ENCODE data around the gene FAM186B. TPM values are rescaled to one million over a fixed set of nuclear protein-coding genes. Genes with fewer than 3 reads are reported as not detected.

Gene FAM186B
- total RNA-seq, 1 experiment from 2014 or later, result 1.3 TPM

- no peaks in the 10 kb centered on the region for H3K9me2 ChIP-seq (ENCODE audit: insufficient read depth)
- H3K36me3 ChIP-seq (ENCODE audit: low read depth), result 0 out of 2 replicates have a peak, but pooled peaks cover 3% of the 10 kb centered on the region
- no TSS peak for BruUV-seq (replicated peaks)
- DNase-seq, result no peak
- ChIA-PET POLR2A (ENCODE audit: unreplicated experiment) (no interaction called here), CTCF (interaction anchor here (0.5 to 3.2 kb wide), 4 partner anchors 11 to 198 kb away, joined by 3 to 15 read pairs (median 4); no protein-coding TSS in a partner anchor)
- no peaks in the 10 kb centered on the region for H4K20me1 ChIP-seq (ENCODE audit: insufficient read depth)
- H3K4me3 ChIP-seq, result no peak overlapping the region
- H2AFZ ChIP-seq, result no peak overlapping the region
- intact Hi-C loops (cut with micrococcal nuclease; ENCODE audit: unreplicated experiment), result no loop called here
- no peaks in the 10 kb centered on the region for H3K4me1 ChIP-seq (replicated peaks; ENCODE audit: insufficient read depth)
- H3K27me3 ChIP-seq (ENCODE audit: insufficient read depth, low read depth), result peaks cover 4% of the 10 kb centered on the region; the same call in 1 of the 2 replicates
- no peaks in the 10 kb centered on the region for H3K9me3 ChIP-seq (ENCODE audit: insufficient read depth, low read depth)
- H3K79me2 ChIP-seq (ENCODE audit: low read depth), result no peaks in the 10 kb centered on the region
- no peaks in the 10 kb centered on the region for H3F3A ChIP-seq (ENCODE audit: insufficient read depth, low read depth)
- TF ChIP-seq, protein P1, sequence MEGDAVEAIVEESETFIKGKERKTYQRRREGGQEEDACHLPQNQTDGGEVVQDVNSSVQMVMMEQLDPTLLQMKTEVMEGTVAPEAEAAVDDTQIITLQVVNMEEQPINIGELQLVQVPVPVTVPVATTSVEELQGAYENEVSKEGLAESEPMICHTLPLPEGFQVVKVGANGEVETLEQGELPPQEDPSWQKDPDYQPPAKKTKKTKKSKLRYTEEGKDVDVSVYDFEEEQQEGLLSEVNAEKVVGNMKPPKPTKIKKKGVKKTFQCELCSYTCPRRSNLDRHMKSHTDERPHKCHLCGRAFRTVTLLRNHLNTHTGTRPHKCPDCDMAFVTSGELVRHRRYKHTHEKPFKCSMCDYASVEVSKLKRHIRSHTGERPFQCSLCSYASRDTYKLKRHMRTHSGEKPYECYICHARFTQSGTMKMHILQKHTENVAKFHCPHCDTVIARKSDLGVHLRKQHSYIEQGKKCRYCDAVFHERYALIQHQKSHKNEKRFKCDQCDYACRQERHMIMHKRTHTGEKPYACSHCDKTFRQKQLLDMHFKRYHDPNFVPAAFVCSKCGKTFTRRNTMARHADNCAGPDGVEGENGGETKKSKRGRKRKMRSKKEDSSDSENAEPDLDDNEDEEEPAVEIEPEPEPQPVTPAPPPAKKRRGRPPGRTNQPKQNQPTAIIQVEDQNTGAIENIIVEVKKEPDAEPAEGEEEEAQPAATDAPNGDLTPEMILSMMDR (conservative IDR thresholded peaks at IDR 0.05), result no peak
- no peak for TF ChIP-seq EZH2 (IDR thresholded peaks at IDR 0.05; ENCODE audit: low read depth)
- H3K4me2 ChIP-seq, result no peak overlapping the region
- H3K27ac ChIP-seq, result no peak overlapping the region
Measured at GRCh38 chr12:49555631-49556390, 49.6 kb downstream of the FAM186B start.

- ChIA-PET POLR2A (ENCODE audit: unreplicated experiment) (no interaction called here), CTCF (interaction anchor here (3.2 kb wide), 1 partner anchor 196 kb away, joined by 15 read pairs; no protein-coding TSS in a partner anchor)
- H3K27me3 ChIP-seq (ENCODE audit: insufficient read depth, low read depth), result peaks cover 4% of the 10 kb centered on the region; the same call in 1 of the 2 replicates
- H3K4me2 ChIP-seq, result no peak overlapping the region
- intact Hi-C loops (cut with micrococcal nuclease; ENCODE audit: unreplicated experiment), result no loop called here
- TF ChIP-seq, protein P1 (conservative IDR thresholded peaks at IDR 0.05), result no peak
- TF ChIP-seq EZH2 (IDR thresholded peaks at IDR 0.05; ENCODE audit: low read depth), result no peak
- H3K4me1 ChIP-seq (replicated peaks; ENCODE audit: insufficient read depth), result no peaks in the 10 kb centered on the region
- no peak overlapping the region for H3K27ac ChIP-seq
- BruUV-seq (replicated peaks), result no TSS peak
- no peaks in the 10 kb centered on the region for H3F3A ChIP-seq (ENCODE audit: insufficient read depth, low read depth)
- H3K36me3 ChIP-seq (ENCODE audit: low read depth), result no peaks in the 10 kb centered on the region
- no peak overlapping the region for H3K4me3 ChIP-seq
- no peak for DNase-seq
- H3K9me3 ChIP-seq (ENCODE audit: insufficient read depth, low read depth), result no peaks in the 10 kb centered on the region
- H2AFZ ChIP-seq, result no peak overlapping the region
- H4K20me1 ChIP-seq (ENCODE audit: insufficient read depth), result no peaks in the 10 kb centered on the region
- H3K79me2 ChIP-seq (ENCODE audit: low read depth), result no peaks in the 10 kb centered on the region
- no peaks in the 10 kb centered on the region for H3K9me2 ChIP-seq (ENCODE audit: insufficient read depth)
Measured at GRCh38 chr12:49554266-49554665, 51.2 kb downstream of the FAM186B start.

DNA sequence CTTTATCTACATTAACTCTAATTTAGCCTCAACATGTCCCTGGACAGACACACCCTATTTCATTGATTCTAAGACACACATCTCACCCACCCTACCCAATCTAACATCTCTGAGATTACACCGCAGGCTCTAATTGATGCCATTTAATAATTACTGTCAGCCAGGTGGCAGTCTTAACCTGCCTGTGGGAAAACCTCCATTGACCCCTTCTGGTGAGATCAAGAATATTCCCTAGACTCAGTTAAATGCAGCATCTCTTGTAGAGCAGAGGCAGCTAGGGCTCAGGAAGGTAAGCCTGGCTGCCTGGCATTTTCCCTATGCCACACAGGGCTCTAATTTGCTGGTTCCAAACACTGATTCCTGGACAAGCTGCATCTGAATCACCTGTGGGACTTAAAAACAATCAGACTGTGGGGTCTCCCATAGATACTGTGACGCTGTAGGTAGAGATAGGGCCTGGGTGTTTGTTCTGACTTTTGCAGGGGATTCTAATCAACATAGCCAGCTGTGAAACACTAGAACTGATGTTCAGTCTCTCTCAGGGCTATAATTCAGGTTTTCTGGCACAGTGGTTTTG, 51.8 kb downstream of the FAM186B start:
- no peak overlapping the region for H3K4me3 ChIP-seq
- no peaks in the 10 kb centered on the region for H3K36me3 ChIP-seq (ENCODE audit: low read depth)
- BruUV-seq (replicated peaks), result no TSS peak
- peak in 1 of 2 experiments; percentile 52 for DNase-seq
- no peak overlapping the region for H3K4me2 ChIP-seq
- H4K20me1 ChIP-seq (ENCODE audit: insufficient read depth), result no peaks in the 10 kb centered on the region
- H3K4me1 ChIP-seq (replicated peaks; ENCODE audit: insufficient read depth), result no peaks in the 10 kb centered on the region
- H3K79me2 ChIP-seq (ENCODE audit: low read depth), result no peaks in the 10 kb centered on the region
- intact Hi-C loops (cut with micrococcal nuclease; ENCODE audit: unreplicated experiment), result loop anchor here (1.0 to 2.0 kb wide), 3 partner anchors 39 to 195 kb away; partner anchors contain the start of gene FMNL3
- TF ChIP-seq, protein P1 (conservative IDR thresholded peaks at IDR 0.05), result peak; percentile 77
- no peak for TF ChIP-seq EZH2 (IDR thresholded peaks at IDR 0.05; ENCODE audit: low read depth)
- H3F3A ChIP-seq (ENCODE audit: insufficient read depth, low read depth), result no peaks in the 10 kb centered on the region
- ChIA-PET CTCF (interaction anchor here (3.2 kb wide), 1 partner anchor 196 kb away, joined by 15 read pairs; no protein-coding TSS in a partner anchor), POLR2A (ENCODE audit: unreplicated experiment) (interaction anchor here (0.6 kb wide), 1 partner anchor 285 kb away, joined by 3 read pairs; no protein-coding TSS in a partner anchor)
- no peaks in the 10 kb centered on the region for H3K9me2 ChIP-seq (ENCODE audit: insufficient read depth)
- peaks cover 4% of the 10 kb centered on the region; the same call in 1 of the 2 replicates for H3K27me3 ChIP-seq (ENCODE audit: insufficient read depth, low read depth)
- no peak overlapping the region for H2AFZ ChIP-seq
- H3K9me3 ChIP-seq (ENCODE audit: insufficient read depth, low read depth), result no peaks in the 10 kb centered on the region
- H3K27ac ChIP-seq, result no peak overlapping the region

Data from PC-9 (cell line).